Keratinocyte (primary cell): ENCODE measurements around the gene PKD2.

Experiments
- EZH2 ChIP-seq: IDR thresholded peaks from one replicate; pipeline ENCODE4 v1.6.1; 2012; ENCODE audit warnings: inconsistent platforms, mild to moderate bottlenecking, low read length, moderate library complexity
- TF ChIP-seq, protein P1 (sequence below), 3 experiments: IDR thresholded peaks in 1 of 3; conservative IDR thresholded peaks in 1 of 3; optimal IDR thresholded peaks in 1 of 3; 2 replicates in 2 of 3; 3 replicates in 1 of 3; pipeline versions ENCODE3 to v1.5.1; 2011; ENCODE audit warnings: low read length in 3 of 3, mild to moderate bottlenecking in 3 of 3, moderate library complexity in 2 of 3, control low read depth in 1 of 3, inconsistent platforms in 1 of 3; ENCODE audit not compliant: insufficient read depth in 2 of 3; ENCODE audit errors: extremely low read depth in 1 of 3

DNA sequence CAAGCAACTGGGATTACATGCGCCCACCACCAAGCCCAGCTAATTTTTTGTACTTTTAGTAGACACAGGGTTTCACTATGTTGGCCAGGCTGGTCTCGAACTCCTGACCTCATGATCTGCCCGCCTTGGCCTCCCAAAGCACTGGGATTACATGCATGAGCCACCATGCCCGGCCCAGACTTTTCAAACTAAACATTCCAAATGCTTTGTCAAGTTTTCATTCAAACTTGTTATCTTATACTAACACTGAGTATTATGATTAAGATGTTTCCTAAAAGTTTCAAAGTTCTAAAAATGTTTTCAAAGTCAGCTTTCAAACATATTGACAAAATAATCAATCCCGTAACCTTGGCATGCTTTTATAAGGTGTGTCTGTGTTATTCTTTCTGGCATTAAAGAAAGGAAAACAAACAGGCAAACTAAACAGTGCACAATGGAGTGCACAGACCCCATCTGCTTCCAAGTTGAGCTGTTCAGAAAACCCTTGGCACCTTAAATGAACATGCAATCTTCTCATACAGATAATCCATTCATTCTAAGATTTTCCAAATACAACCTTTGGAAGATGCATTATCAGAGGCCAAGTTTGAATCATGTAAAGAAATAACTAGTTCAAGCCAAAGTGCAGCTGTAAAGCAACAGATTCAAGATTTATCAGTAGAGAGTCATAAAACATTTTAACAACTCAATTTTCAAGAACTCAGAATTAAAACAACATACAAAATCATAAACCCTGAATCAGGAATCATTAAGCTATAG lies 101.9 kb downstream of the PKD2 start:
- TF ChIP-seq, protein P1, sequence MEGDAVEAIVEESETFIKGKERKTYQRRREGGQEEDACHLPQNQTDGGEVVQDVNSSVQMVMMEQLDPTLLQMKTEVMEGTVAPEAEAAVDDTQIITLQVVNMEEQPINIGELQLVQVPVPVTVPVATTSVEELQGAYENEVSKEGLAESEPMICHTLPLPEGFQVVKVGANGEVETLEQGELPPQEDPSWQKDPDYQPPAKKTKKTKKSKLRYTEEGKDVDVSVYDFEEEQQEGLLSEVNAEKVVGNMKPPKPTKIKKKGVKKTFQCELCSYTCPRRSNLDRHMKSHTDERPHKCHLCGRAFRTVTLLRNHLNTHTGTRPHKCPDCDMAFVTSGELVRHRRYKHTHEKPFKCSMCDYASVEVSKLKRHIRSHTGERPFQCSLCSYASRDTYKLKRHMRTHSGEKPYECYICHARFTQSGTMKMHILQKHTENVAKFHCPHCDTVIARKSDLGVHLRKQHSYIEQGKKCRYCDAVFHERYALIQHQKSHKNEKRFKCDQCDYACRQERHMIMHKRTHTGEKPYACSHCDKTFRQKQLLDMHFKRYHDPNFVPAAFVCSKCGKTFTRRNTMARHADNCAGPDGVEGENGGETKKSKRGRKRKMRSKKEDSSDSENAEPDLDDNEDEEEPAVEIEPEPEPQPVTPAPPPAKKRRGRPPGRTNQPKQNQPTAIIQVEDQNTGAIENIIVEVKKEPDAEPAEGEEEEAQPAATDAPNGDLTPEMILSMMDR (optimal IDR thresholded peaks at IDR 0.05 in 1 of 3, IDR thresholded peaks at IDR 0.05 in 1 of 3, conservative IDR thresholded peaks at IDR 0.05 in 1 of 3; ENCODE audit: extremely low read depth in 1 of 3, insufficient read depth in 2 of 3, low read length in 3 of 3) = no peak
- TF ChIP-seq EZH2 = no peak
